Breast epithelium (tissue), 4 donors: ENCODE results near the gene GLI2. TPM values are rescaled to one million over a fixed set of nuclear protein-coding genes. Genes with fewer than 3 reads are reported as not detected.

Experiments
- DNase-seq, 2 donors: peaks; one replicate each; pipeline ENCODE4 v3.0.0-alpha.2; 2019; ENCODE audit warnings: low spot score in 2 of 2
- H3K27ac ChIP-seq, 2 donors: fragments of 200-600 bp; sonication (generic) in 1 of 2; one replicate each; pipeline ENCODE4 v1.5.1; 2016 to 2019; ENCODE audit warnings: mild to moderate bottlenecking in 1 of 2
- H3K27me3 ChIP-seq, 2 donors: fragments of 200-600 bp; sonication (generic) in 1 of 2; one replicate each; pipeline versions ENCODE4 v1.5.1 to v1.6.0; 2017 to 2019; ENCODE audit warnings: control low read depth in 1 of 2, mild to moderate bottlenecking in 1 of 2
- H3K36me3 ChIP-seq: fragments of 200-600 bp; one replicate; pipeline ENCODE4 v1.5.1; 2019
- H3K4me1 ChIP-seq, 2 donors: fragments of 200-600 bp; sonication (generic); one replicate each; pipeline ENCODE4 v1.5.1; 2016 to 2019; ENCODE audit warnings: control low read depth in 1 of 2
- H3K4me3 ChIP-seq, 3 donors: fragments of 200-600 bp; sonication (generic); 1 replicate in 2 of 3; 2 replicates in 1 of 3; pipeline ENCODE4 v1.5.1; 2016 to 2019; ENCODE audit warnings: mild to moderate bottlenecking in 3 of 3, moderate library complexity in 2 of 3
- H3K9me3 ChIP-seq, 2 donors: fragments of 200-600 bp; sonication (generic) in 1 of 2; one replicate each; pipeline ENCODE4 v1.5.1; 2016 to 2019; ENCODE audit warnings: control low read depth in 1 of 2
- POLR2A ChIP-seq: fragments of 450-650 bp; IDR thresholded peaks from one replicate; pipeline ENCODE4 v1.6.1; 2016; ENCODE audit warnings: antibody characterized with exemption, mild to moderate bottlenecking, moderate library complexity
- POLR2AphosphoS5 ChIP-seq, 3 donors: sonication (generic); formaldehyde crosslinking; IDR thresholded peaks; one replicate each; pipeline ENCODE4 v1.6.1; 2017; ENCODE audit warnings: antibody characterized with exemption in 3 of 3
- intact Hi-C: fragments of 100-400 bp; cut with DNase I; formaldehyde crosslinking; loops from one replicate; pipeline ENCODE4 v1.15.1; 2023; ENCODE audit warnings: low total_unique reads
- total RNA-seq, 3 donors: library from RNA; depleted of rRNA; stranded (reverse); fragments of >200 nt; gene quantifications; one replicate each; pipeline ENCODE4 v1.1.0, GENCODE V29; 2016
- TF ChIP-seq, protein P1 (sequence below), 3 donors: fragments of 450-650 bp; IDR thresholded peaks; one replicate each; pipeline ENCODE4 v1.5.1; 2016 to 2017; ENCODE audit warnings: antibody characterized with exemption in 3 of 3, mild to moderate bottlenecking in 3 of 3, moderate library complexity in 3 of 3

Gene GLI2
- total RNA-seq, 3 donors from 2014 or later = 0.96 to 3.6 (median 1.0) TPM

DNA sequence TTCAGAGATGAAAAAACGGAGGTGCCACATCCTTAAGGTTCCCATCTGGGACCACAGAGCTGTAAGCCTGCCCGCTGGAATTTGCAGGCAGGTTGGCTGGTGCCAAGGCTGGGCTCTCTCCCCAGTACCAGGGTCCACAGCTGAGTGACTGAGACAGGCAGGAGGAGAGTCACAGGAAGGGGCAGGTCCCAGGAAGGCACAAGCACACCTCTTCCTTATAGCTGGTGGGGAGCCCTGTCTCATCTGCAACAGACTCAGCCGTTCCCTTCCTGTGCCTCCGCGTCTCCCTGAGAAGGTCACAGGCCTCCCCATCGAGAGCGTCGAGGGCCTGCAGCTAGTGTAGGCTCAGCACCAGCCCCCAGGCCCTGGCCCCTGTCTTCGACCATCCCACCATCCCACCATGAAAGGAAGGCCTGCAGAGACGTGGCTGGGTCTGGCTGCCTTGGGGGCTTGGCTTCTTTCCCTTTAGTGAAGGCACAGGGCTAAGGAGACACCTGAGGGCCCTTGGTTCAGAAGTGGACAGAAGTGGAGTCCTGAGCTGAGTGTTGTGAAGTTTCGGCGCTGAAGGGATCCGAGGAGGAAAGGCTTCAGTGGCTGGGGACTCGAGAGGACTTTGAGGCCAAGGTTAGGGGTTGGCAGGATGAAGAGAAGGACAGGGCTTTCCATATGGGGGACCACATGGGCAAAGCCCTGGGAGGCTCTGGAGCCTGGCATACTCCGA, 26.8 kb downstream of the GLI2 start:
- intact Hi-C loops = no loop called here
- Histone ChIP-seq H3K9me3 (no peaks in the 10 kb centered on the region), H3K27me3 (no peaks in the 10 kb centered on the region), H3K27ac (no peak overlapping the region), H3K4me1 (no peaks in the 10 kb centered on the region), H3K36me3 (no peaks in the 10 kb centered on the region), H3K4me3 (no peak overlapping the region)
- peak in 1 of 2 donors; percentile 43 for DNase-seq
- no peak for TF ChIP-seq POLR2A
- TF ChIP-seq, protein P1, sequence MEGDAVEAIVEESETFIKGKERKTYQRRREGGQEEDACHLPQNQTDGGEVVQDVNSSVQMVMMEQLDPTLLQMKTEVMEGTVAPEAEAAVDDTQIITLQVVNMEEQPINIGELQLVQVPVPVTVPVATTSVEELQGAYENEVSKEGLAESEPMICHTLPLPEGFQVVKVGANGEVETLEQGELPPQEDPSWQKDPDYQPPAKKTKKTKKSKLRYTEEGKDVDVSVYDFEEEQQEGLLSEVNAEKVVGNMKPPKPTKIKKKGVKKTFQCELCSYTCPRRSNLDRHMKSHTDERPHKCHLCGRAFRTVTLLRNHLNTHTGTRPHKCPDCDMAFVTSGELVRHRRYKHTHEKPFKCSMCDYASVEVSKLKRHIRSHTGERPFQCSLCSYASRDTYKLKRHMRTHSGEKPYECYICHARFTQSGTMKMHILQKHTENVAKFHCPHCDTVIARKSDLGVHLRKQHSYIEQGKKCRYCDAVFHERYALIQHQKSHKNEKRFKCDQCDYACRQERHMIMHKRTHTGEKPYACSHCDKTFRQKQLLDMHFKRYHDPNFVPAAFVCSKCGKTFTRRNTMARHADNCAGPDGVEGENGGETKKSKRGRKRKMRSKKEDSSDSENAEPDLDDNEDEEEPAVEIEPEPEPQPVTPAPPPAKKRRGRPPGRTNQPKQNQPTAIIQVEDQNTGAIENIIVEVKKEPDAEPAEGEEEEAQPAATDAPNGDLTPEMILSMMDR (IDR thresholded peaks at IDR 0.05) = no peak
- TF ChIP-seq POLR2AphosphoS5 (IDR thresholded peaks at IDR 0.05) = no peak

DNA sequence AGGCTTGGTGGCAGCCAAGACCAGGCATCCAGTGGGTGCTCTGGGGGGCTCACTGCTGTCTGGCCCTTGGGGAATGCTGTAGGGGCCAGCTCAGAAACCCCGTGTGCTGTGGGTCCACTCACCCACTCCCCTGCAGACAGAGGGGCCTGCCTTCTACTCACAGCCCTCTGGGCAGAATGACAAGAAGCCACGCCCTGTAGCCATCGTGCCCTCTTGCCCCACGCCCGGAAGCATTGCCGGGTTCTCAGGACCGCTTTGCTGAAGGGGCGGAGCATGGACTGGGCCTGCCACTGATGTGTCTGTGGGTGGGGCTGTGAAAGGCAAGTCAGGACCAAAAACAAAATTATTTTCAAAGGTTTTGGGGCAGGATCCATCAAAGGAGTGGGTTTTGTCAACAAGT, 27.8 kb downstream of the GLI2 start:
- intact Hi-C loops = no loop called here
- Histone ChIP-seq H3K4me1 (no peaks in the 10 kb centered on the region), H3K36me3 (no peaks in the 10 kb centered on the region), H3K4me3 (no peak overlapping the region), H3K27me3 (no peaks in the 10 kb centered on the region), H3K27ac (peak overlapping the region in 1 of 2 donors; percentile 32), H3K9me3 (no peaks in the 10 kb centered on the region)
- peak in 1 of 2 donors; percentile 47 for DNase-seq
- TF ChIP-seq POLR2AphosphoS5 (IDR thresholded peaks at IDR 0.05) = no peak
- no peak for TF ChIP-seq POLR2A
- TF ChIP-seq, protein P1 (IDR thresholded peaks at IDR 0.05) = no peak

DNA sequence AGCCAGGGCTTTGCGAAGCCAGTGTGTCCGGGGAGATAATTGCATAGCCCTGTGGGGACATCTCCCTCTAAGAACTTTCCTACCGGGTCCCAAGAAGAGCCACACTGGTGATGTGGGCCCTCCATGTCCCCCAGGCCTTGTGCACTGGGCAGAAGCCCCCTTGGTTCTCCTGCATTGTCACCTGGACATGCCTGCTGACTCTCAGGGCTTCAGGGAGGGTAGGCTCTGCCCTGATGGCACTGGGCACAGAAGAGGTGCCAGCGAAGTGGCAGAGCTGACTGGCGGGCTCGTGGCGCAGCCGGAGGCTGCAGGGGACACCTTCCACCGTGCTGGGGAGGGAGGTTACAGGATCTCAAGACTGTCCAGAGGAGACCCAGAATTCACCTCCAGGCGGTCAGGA, 28.3 kb downstream of the GLI2 start:
- intact Hi-C loops = no loop called here
- Histone ChIP-seq H3K4me1 (no peaks in the 10 kb centered on the region), H3K9me3 (no peaks in the 10 kb centered on the region), H3K4me3 (no peak overlapping the region), H3K36me3 (no peaks in the 10 kb centered on the region), H3K27me3 (no peaks in the 10 kb centered on the region), H3K27ac (peak overlapping the region in 1 of 2 donors; percentile 32)
- TF ChIP-seq POLR2AphosphoS5 (IDR thresholded peaks at IDR 0.05) (no peak), POLR2A (no peak)
- TF ChIP-seq, protein P1 (IDR thresholded peaks at IDR 0.05) = no peak
- DNase-seq = peak in 1 of 2 donors; percentile 6

DNA sequence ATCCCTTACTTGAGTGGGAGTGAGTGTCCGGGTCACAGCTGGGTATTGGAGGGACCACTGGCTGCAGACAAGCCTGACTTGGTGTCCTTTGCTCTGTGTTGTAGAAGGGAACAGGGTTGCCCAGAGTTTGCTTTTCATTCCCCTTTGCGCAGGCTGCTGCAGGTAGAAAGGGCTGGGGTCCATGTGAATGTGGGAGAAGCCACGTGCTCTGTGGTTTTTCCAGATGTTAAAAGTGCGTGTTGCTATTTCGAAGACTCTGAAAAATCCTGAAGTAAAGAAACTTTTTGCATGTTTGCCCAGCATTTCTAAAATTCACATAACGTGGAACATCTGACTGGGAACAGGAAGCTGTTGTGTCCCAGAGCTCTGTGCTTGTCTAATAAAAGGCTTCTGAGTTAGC, 28.8 kb downstream of the GLI2 start:
- H3K4me3 ChIP-seq = no peak overlapping the region
- no peaks in the 10 kb centered on the region for H3K36me3 ChIP-seq
- H3K9me3 ChIP-seq = no peaks in the 10 kb centered on the region
- intact Hi-C loops = no loop called here
- no peaks in the 10 kb centered on the region for H3K4me1 ChIP-seq
- no peaks in the 10 kb centered on the region for H3K27me3 ChIP-seq
- peak in 1 of 2 donors; percentile 38 for DNase-seq
- TF ChIP-seq, protein P1 (IDR thresholded peaks at IDR 0.05) = no peak
- TF ChIP-seq POLR2AphosphoS5 (IDR thresholded peaks at IDR 0.05) (no peak), POLR2A (no peak)
- peak overlapping the region in 1 of 2 donors; percentile 78 for H3K27ac ChIP-seq

DNA sequence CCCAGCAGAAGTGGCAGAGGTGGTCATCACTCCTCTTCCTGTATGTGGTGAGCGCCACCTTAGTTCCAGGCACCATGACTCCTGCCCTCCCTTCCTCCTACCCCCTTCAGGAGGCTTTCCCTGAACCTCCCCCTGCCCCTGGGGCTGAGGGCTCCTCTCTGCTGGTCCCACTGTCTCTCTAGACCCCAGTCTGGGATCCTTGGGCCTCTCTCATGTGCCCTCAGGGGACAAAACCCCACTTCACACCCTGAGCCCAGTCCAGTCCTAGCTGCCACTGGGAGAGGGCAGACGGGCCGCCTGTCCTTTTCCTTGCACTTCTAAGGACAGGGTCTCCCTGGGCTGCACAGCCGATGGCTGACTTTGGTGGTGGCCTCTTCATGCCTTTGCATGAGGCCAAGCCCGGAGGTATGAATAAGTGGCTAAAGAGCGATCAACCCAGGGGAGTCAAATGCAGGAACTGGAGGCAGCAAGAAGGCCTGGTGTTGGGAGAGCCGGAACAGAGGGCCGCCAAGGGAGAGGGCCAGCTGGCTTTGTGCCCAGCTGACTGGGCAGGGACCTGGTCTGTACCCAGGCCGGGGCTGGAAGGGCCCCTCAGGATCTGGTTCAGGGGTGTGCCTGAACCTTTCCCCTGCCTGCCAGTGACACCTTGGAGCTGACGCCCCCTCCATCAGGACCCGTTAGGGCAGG, 29.5 kb downstream of the GLI2 start:
- intact Hi-C loops = no loop called here
- H3K4me1 ChIP-seq = no peaks in the 10 kb centered on the region
- TF ChIP-seq POLR2A = no peak
- no peak for TF ChIP-seq POLR2AphosphoS5 (IDR thresholded peaks at IDR 0.05)
- TF ChIP-seq, protein P1 (IDR thresholded peaks at IDR 0.05) = no peak
- peak overlapping the region; percentile 33 to 78 for H3K27ac ChIP-seq
- no peaks in the 10 kb centered on the region for H3K27me3 ChIP-seq
- DNase-seq = peak in 1 of 2 donors; percentile 34
- H3K9me3 ChIP-seq = no peaks in the 10 kb centered on the region
- no peak overlapping the region for H3K4me3 ChIP-seq
- no peaks in the 10 kb centered on the region for H3K36me3 ChIP-seq
